Activated CD4-positive, alpha-beta T cell treated with anti-CD3 and anti-CD28 coated beads, Interleukin-2, amount 50 U/mL, for 4 hours (primary cell): Measurements from ENCODE around the gene RPL18A.

ENCODE experiments used
- DNase-seq, 2 experiments: peaks; one replicate each; pipeline ENCODE4 v3.0.0-alpha.2; 2020

The RPL18A gene

DNA sequence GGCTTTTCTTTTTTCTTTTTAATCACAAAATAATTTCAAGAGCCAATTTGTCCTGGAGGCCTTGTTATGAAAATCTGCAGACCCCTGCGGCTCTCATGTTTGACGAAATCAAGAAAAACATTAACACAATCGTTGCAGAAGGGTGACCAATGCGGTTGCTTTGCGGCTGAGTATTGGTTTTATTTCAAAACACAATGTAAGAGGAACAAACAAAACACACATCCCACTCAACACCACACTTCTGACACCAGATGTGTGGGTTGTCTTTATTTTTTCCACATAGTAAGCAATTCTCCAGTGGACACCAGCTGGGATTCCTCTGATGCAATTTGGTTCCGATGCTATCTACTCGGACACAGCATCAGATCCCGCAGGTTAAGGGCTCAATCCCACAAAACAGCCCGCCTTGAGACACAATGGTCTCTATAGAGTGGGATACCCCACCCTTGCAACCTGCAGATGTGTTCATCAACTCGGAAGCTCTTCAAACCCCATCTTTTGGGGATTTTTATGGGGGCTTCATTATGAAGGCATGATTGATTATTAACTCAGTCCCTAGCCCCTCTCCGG, 51.2 kb downstream of the RPL18A start:
- DNase-seq = no peak
